Measurements from ENCODE around the gene HMCN1.

The HMCN1 gene

GRCh38 chr1:186104459-186104858 lies 370.3 kb downstream of the HMCN1 start:
- TF ChIP-seq CTCF (IDR thresholded peaks at IDR 0.05; ENCODE audit: borderline replicate concordance, control extremely low read depth, extremely low read depth, insufficient read depth, missing control alignments) = no peak
- DNase-seq (ENCODE audit: low spot score) = no peak

GRCh38 chr1:186112280-186112679 lies 378.1 kb downstream of the HMCN1 start:
- no peak for DNase-seq (ENCODE audit: low spot score)
- TF ChIP-seq CTCF (IDR thresholded peaks at IDR 0.05; ENCODE audit: borderline replicate concordance, control extremely low read depth, extremely low read depth, insufficient read depth, missing control alignments) = no peak
- in situ Hi-C loops (cut with MboI; ENCODE audit: low sequenced_read_pairs, unreplicated experiment) = no loop called here

More at GRCh38 chr1:186104459-186104858, 370.3 kb downstream of the HMCN1 start:
- in situ Hi-C loops (cut with MboI; ENCODE audit: low sequenced_read_pairs, unreplicated experiment) = no loop called here

- in situ Hi-C loops (cut with MboI; ENCODE audit: low sequenced_read_pairs, unreplicated experiment) = no loop called here
- TF ChIP-seq CTCF (IDR thresholded peaks at IDR 0.05; ENCODE audit: borderline replicate concordance, control extremely low read depth, extremely low read depth, insufficient read depth, missing control alignments) = no peak
- no peak for DNase-seq (ENCODE audit: low spot score)
Observed at GRCh38 chr1:186113461-186113860, 379.3 kb downstream of the HMCN1 start.

GRCh38 chr1:186118724-186119123 lies 384.5 kb downstream of the HMCN1 start:
- TF ChIP-seq CTCF (IDR thresholded peaks at IDR 0.05; ENCODE audit: borderline replicate concordance, control extremely low read depth, extremely low read depth, insufficient read depth, missing control alignments) = no peak
- DNase-seq (ENCODE audit: low spot score) = no peak
- in situ Hi-C loops (cut with MboI; ENCODE audit: low sequenced_read_pairs, unreplicated experiment) = no loop called here

GRCh38 chr1:186122837-186123236 lies 388.6 kb downstream of the HMCN1 start:
- in situ Hi-C loops (cut with MboI; ENCODE audit: low sequenced_read_pairs, unreplicated experiment) = no loop called here
- no peak for DNase-seq (ENCODE audit: low spot score)
- no peak for TF ChIP-seq CTCF (IDR thresholded peaks at IDR 0.05; ENCODE audit: borderline replicate concordance, control extremely low read depth, extremely low read depth, insufficient read depth, missing control alignments)

GRCh38 chr1:186125035-186125434 lies 390.8 kb downstream of the HMCN1 start:
- DNase-seq (ENCODE audit: low spot score) = no peak
- in situ Hi-C loops (cut with MboI; ENCODE audit: low sequenced_read_pairs, unreplicated experiment) = no loop called here
- TF ChIP-seq CTCF (IDR thresholded peaks at IDR 0.05; ENCODE audit: borderline replicate concordance, control extremely low read depth, extremely low read depth, insufficient read depth, missing control alignments) = no peak

- DNase-seq (ENCODE audit: low spot score) = no peak
- in situ Hi-C loops (cut with MboI; ENCODE audit: low sequenced_read_pairs, unreplicated experiment) = no loop called here
- no peak for TF ChIP-seq CTCF (IDR thresholded peaks at IDR 0.05; ENCODE audit: borderline replicate concordance, control extremely low read depth, extremely low read depth, insufficient read depth, missing control alignments)
Observed at GRCh38 chr1:186125511-186125910, 391.3 kb downstream of the HMCN1 start.
